ENCODE measurements around the gene GPR65.

DNA sequence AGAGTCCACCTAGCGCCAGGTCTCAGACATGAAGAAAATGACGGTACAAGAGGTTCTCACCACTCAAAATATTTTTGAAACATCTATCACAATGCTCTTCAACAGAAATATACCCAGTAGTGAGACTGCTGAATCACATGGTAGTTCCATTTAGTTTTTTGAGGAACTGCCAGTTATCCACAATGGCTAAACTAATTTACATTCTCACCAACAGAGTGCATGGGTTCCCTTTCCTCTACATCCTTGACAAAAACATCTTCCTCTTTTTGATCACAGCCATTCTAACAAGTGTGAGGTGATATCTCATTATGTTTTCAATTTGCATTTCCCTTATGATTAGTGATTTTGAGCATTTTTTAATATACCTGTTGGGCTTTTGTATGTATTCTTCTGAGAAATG, 5.7 kb upstream of the GPR65 start:
- no peak for TF ChIP-seq POLR2A (IDR thresholded peaks at IDR 0.05)
- TF ChIP-seq, protein P1, sequence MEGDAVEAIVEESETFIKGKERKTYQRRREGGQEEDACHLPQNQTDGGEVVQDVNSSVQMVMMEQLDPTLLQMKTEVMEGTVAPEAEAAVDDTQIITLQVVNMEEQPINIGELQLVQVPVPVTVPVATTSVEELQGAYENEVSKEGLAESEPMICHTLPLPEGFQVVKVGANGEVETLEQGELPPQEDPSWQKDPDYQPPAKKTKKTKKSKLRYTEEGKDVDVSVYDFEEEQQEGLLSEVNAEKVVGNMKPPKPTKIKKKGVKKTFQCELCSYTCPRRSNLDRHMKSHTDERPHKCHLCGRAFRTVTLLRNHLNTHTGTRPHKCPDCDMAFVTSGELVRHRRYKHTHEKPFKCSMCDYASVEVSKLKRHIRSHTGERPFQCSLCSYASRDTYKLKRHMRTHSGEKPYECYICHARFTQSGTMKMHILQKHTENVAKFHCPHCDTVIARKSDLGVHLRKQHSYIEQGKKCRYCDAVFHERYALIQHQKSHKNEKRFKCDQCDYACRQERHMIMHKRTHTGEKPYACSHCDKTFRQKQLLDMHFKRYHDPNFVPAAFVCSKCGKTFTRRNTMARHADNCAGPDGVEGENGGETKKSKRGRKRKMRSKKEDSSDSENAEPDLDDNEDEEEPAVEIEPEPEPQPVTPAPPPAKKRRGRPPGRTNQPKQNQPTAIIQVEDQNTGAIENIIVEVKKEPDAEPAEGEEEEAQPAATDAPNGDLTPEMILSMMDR (IDR thresholded peaks at IDR 0.05 in 8 of 11, conservative IDR thresholded peaks at IDR 0.05 in 3 of 11), result peak in 1 of 11 experiments; percentile 9

Measured in spleen (tissue), 7 donors.